Measurements from ENCODE around the gene ATG7.

Gene ATG7

GRCh38 chr3:11546657-11547302 is 274.6 kb downstream of the ATG7 start:
- peaks cover 0 to 3% of the 10 kb centered on the region in 2 experiments; a peak in 1 of 3 replicates for H3K36me3 ChIP-seq (ENCODE audit: control insufficient read depth in 2 of 2, insufficient read depth in 1 of 2, low read length in 2 of 2)
- TF ChIP-seq ZSCAN30 (tag by site-specific recombination; IDR thresholded peaks at IDR 0.05) (no peak), ZNF169 (tag by site-specific recombination; IDR thresholded peaks at IDR 0.05) (no peak), ZNF175 (tag by site-specific recombination; IDR thresholded peaks at IDR 0.05) (no peak), PRDM10 (tag by site-specific recombination; IDR thresholded peaks at IDR 0.05) (peak; percentile 24; the same call in 1 of the 2 replicates), ZBTB10 (tag by site-specific recombination; IDR thresholded peaks at IDR 0.05) (no peak), BCL11A (tag by site-specific recombination; IDR thresholded peaks at IDR 0.05; ENCODE audit: low read depth) (no peak), ZNF707 (tag by site-specific recombination; IDR thresholded peaks at IDR 0.05) (no peak), ZNF530 (tag by site-specific recombination; IDR thresholded peaks at IDR 0.05; ENCODE audit: low read depth) (no peak)
- ChIA-PET CTCF (no interaction called here), POLR2A (no interaction called here)
- H3K9me3 ChIP-seq (ENCODE audit: control insufficient read depth, insufficient read depth, low read depth, low read length), result no peaks in the 10 kb centered on the region
- H3K4me3 ChIP-seq (ENCODE audit: low read depth, low read length), result no peak overlapping the region
- 0 out of 2 replicates have a peak, but pooled peaks cover 4% of the 10 kb centered on the region for H3K4me1 ChIP-seq (ENCODE audit: control insufficient read depth, insufficient read depth, low read length)
- no peak overlapping the region for H3K27ac ChIP-seq (ENCODE audit: extremely low read depth, low read depth, low read length)

DNA sequence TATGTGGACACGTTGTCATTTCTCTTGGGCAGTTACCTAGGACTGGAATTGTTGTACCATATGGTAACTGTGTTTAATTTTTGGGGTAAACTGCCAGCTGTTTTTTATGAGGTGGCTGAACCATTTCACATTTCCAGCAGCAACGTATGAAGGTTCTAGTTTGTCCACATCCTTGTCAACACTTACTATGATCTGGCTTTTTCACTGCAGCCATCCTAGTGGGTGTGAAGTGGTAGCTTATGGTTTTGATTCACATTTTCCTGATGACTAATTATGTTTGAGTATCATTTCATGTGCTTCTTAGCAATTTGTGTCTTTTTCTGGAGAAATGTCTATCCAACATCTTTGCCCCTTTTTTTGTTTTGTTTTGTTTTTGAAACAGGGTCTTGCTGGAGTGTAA is 275.3 kb downstream of the ATG7 start:
- H3K36me3 ChIP-seq (ENCODE audit: control insufficient read depth in 2 of 2, insufficient read depth in 1 of 2, low read length in 2 of 2), result peaks cover 0 to 3% of the 10 kb centered on the region in 2 experiments; a peak in 1 of 3 replicates
- CTCF ChIA-PET, result no interaction called here
- no peak overlapping the region for H3K27ac ChIP-seq (ENCODE audit: extremely low read depth, low read depth, low read length)
- TF ChIP-seq ZNF140 (tag by site-specific recombination; IDR thresholded peaks at IDR 0.05), result no peak
- TF ChIP-seq ZNF350 (tag by site-specific recombination; IDR thresholded peaks at IDR 0.05), result no peak
- TF ChIP-seq, protein P1, sequence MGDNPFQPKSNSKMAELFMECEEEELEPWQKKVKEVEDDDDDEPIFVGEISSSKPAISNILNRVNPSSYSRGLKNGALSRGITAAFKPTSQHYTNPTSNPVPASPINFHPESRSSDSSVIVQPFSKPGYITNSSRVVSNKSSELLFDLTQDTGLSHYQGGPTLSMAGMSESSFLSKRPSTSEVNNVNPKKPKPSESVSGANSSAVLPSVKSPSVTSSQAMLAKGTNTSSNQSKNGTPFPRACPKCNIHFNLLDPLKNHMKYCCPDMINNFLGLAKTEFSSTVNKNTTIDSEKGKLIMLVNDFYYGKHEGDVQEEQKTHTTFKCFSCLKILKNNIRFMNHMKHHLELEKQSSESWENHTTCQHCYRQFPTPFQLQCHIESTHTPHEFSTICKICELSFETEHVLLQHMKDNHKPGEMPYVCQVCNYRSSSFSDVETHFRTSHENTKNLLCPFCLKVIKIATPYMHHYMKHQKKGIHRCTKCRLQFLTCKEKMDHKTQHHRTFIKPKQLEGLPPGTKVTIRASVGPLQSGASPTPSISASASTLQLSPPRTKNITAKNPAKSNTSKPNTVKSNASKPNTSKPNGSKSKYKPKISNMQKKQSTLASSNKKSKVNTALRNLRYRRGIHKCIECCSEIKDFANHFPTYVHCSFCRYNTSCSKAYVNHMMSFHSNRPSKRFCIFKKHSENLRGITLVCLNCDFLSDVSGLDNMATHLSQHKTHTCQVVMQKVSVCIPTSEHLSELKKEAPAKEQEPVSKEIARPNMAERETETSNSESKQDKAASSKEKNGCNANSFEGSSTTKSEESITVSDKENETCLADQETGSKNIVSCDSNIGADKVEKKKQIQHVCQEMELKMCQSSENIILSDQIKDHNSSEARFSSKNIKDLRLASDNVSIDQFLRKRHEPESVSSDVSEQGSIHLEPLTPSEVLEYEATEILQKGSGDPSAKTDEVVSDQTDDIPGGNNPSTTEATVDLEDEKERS (tag by site-specific recombination; IDR thresholded peaks at IDR 0.05), result no peak
- no peak for TF ChIP-seq ZNF501 (tag by site-specific recombination; IDR thresholded peaks at IDR 0.05)
- no peak for TF ChIP-seq MZF1 (tag by site-specific recombination; IDR thresholded peaks at IDR 0.05; ENCODE audit: borderline replicate concordance)
- TF ChIP-seq HOXC10 (CRISPR knock-in tag; IDR thresholded peaks at IDR 0.05), result no peak
- TF ChIP-seq GFI1B (tag by site-specific recombination; IDR thresholded peaks at IDR 0.05), result no peak
- no peak for TF ChIP-seq IKZF3 (tag by site-specific recombination; IDR thresholded peaks at IDR 0.05)
- no peak for TF ChIP-seq ZNF148 (tag by site-specific recombination; IDR thresholded peaks at IDR 0.05; ENCODE audit: borderline replicate concordance)
- TF ChIP-seq ZNF558 (tag by site-specific recombination; IDR thresholded peaks at IDR 0.05), result no peak
- POLR2A ChIA-PET, result no interaction called here
- H3K4me3 ChIP-seq (ENCODE audit: low read depth, low read length), result no peak overlapping the region
- no peaks in the 10 kb centered on the region for H3K9me3 ChIP-seq (ENCODE audit: control insufficient read depth, insufficient read depth, low read depth, low read length)
- 0 out of 2 replicates have a peak, but pooled peaks cover 4% of the 10 kb centered on the region for H3K4me1 ChIP-seq (ENCODE audit: control insufficient read depth, insufficient read depth, low read length)
